Smooth muscle cell (in vitro differentiated cells): ENCODE measurements around the gene DNAJC22. TPM values are rescaled to one million over a fixed set of nuclear protein-coding genes. Genes with fewer than 3 reads are reported as not detected.

Experiments used
- DNase-seq: peaks from one replicate; lab custom pipeline; 2025; ENCODE audit not compliant: unreplicated experiment; lab: John Stamatoyannopoulos, UW
- H2AFZ ChIP-seq: fragments of 200-600 bp; sonication (generic); 2 replicates; pipeline ENCODE4 v1.6.0; 2016; ENCODE audit warnings: antibody characterized with exemption, low read depth, mild to moderate bottlenecking
- H3F3A ChIP-seq: fragments of 200-600 bp; sonication (generic); 2 replicates; pipeline ENCODE4 v1.6.0; 2017; ENCODE audit warnings: antibody characterized with exemption, low read depth
- H3K27ac ChIP-seq: fragments of 200-600 bp; sonication (generic); 2 replicates; pipeline ENCODE4 v1.5.1; 2016; ENCODE audit warnings: low read depth, mild to moderate bottlenecking
- H3K27me3 ChIP-seq: fragments of 200-600 bp; sonication (generic); 2 replicates; pipeline ENCODE4 v1.6.1; 2016; ENCODE audit warnings: low read depth, mild to moderate bottlenecking
- H3K36me3 ChIP-seq: fragments of 200-600 bp; sonication (generic); 2 replicates; pipeline ENCODE4 v1.5.1; 2016; ENCODE audit warnings: low read depth
- H3K4me1 ChIP-seq: fragments of 200-600 bp; sonication (generic); 2 replicates; pipeline ENCODE4 v1.5.1; 2016; ENCODE audit warnings: low read depth
- H3K4me2 ChIP-seq: fragments of 200-600 bp; sonication (generic); 2 replicates; pipeline ENCODE4 v1.6.0; 2016; ENCODE audit warnings: mild to moderate bottlenecking
- H3K4me3 ChIP-seq: fragments of 200-600 bp; sonication (generic); 2 replicates; pipeline ENCODE4 v1.5.1; 2016; ENCODE audit warnings: mild to moderate bottlenecking
- H3K79me2 ChIP-seq: fragments of 200-600 bp; sonication (generic); 2 replicates; pipeline ENCODE4 v1.6.0; 2016; ENCODE audit warnings: low read depth, mild to moderate bottlenecking
- H3K9ac ChIP-seq: fragments of 200-600 bp; sonication (generic); 2 replicates; pipeline ENCODE4 v1.6.0; 2016; ENCODE audit warnings: low read depth
- H3K9me3 ChIP-seq: fragments of 200-600 bp; sonication (generic); replicated peaks from 2 replicates; pipeline ENCODE4 v1.5.1; 2016; ENCODE audit warnings: low read depth
- H4K20me1 ChIP-seq: fragments of 200-600 bp; sonication (generic); 2 replicates; pipeline ENCODE4 v1.6.0; 2016; ENCODE audit warnings: low read depth
- WGBS: methylation state at CpG from one replicate; pipeline ENCODE4 v1.1.7; 2016; ENCODE audit warnings: low lambda C conversion rate; 5-methylcytosine and 5-hydroxymethylcytosine counted together
- polyA plus RNA-seq: library from polyadenylated mRNA; unstranded; fragments of >200 nt; fragmentation: Nextera tagmentation; extraction: Ambion mirVana; gene quantifications from 2 replicates; pipeline ENCODE4 v1.2.1, GENCODE V29; 2016
- total RNA-seq: library from RNA; depleted of rRNA; stranded (reverse); fragments of >200 nt; gene quantifications from 2 replicates; pipeline ENCODE4 v1.2.3, GENCODE V29; 2014
- TF ChIP-seq, protein P1 (sequence below): fragments of 200-600 bp; sonication (generic); IDR thresholded peaks from 2 replicates; pipeline ENCODE4 v1.5.1; 2017; ENCODE audit warnings: borderline replicate concordance, mild to moderate bottlenecking, antibody characterized with exemption; ENCODE audit not compliant: insufficient read depth, poor library complexity, severe bottlenecking

Gene DNAJC22
- total and polyA plus RNA-seq, 2 experiments from 2014 or later = 0.09 to 2.4 TPM

DNA sequence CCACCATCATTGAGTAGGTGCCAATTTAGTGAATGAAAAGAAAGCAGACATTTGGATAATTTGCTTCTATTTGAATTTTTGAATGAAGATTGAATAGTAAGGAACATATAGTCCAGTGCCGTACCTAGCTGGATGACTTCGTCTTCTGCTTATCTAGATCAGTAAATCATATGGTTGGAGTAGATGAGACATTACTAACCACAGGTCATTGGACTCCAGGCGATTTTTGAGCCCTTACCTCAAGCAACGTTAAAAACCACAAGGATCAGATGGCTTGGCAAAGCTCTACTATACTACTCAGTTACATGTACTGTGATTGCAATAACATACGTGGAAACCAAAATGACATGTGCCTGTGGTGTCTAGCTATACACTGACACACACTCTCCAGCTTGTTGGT lies 18.9 kb downstream of the DNAJC22 start:
- H3K79me2 ChIP-seq = peaks cover 30% of the 10 kb centered on the region
- WGBS = 63% methylated on average over 5 of the region's 5 CpGs

DNA sequence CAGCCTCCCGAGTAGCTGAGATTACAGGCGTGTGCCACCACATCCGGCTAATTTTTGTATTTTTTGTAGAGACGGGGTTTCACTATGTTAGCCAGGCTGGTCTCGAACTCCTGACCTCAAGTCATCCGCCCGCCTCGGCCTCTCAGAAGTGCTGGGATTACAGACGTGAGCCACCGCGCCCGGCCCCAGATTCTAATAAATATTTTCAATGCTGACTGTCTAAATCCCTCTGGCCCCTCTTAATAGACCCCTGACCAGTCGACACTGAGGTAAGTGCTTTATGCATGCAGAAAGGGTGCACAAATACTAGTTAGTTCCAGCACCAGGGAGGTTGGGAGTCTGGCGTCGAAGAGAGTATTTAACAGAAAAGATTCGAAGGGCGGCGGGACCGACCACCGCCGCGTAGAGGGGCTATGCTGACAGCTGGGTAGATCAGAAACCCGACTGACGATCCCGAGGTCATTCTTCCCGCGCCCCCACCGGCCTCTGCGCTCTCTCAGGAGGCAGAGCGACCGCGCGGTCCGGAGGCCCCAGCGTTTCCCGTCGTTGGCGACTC lies 19.5 kb downstream of the DNAJC22 start:
- peak overlapping the region; percentile 94 for H3K4me2 ChIP-seq
- no peaks in the 10 kb centered on the region for H3K36me3 ChIP-seq
- H3K4me3 ChIP-seq = peak overlapping the region; percentile 98
- TF ChIP-seq, protein P1, sequence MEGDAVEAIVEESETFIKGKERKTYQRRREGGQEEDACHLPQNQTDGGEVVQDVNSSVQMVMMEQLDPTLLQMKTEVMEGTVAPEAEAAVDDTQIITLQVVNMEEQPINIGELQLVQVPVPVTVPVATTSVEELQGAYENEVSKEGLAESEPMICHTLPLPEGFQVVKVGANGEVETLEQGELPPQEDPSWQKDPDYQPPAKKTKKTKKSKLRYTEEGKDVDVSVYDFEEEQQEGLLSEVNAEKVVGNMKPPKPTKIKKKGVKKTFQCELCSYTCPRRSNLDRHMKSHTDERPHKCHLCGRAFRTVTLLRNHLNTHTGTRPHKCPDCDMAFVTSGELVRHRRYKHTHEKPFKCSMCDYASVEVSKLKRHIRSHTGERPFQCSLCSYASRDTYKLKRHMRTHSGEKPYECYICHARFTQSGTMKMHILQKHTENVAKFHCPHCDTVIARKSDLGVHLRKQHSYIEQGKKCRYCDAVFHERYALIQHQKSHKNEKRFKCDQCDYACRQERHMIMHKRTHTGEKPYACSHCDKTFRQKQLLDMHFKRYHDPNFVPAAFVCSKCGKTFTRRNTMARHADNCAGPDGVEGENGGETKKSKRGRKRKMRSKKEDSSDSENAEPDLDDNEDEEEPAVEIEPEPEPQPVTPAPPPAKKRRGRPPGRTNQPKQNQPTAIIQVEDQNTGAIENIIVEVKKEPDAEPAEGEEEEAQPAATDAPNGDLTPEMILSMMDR = no peak
- peaks cover 27% of the 10 kb centered on the region for H4K20me1 ChIP-seq
- WGBS = 14% methylated on average over 38 of the region's 38 CpGs
- H3F3A ChIP-seq = peaks cover 7% of the 10 kb centered on the region
- peaks cover 37% of the 10 kb centered on the region for H3K79me2 ChIP-seq
- peak overlapping the region; percentile 90 for H3K27ac ChIP-seq
- H3K9ac ChIP-seq = peak overlapping the region; percentile 91
- no peaks in the 10 kb centered on the region for H3K27me3 ChIP-seq
- no peaks in the 10 kb centered on the region for H3K9me3 ChIP-seq
- H2AFZ ChIP-seq = peak overlapping the region; percentile 99
- peaks cover 24% of the 10 kb centered on the region for H3K4me1 ChIP-seq
- no peak for DNase-seq

More for the DNA sequence above, 18.9 kb downstream of the DNAJC22 start:
- Histone ChIP-seq H3K27ac (no peak overlapping the region), H3K9ac (no peak overlapping the region), H4K20me1 (peaks cover 22% of the 10 kb centered on the region), H3K27me3 (no peaks in the 10 kb centered on the region), H3K4me1 (peaks cover 24% of the 10 kb centered on the region), H3K36me3 (no peaks in the 10 kb centered on the region), H3K4me3 (no peak overlapping the region), H2AFZ (no peak overlapping the region), H3K9me3 (no peaks in the 10 kb centered on the region), H3K4me2 (peak overlapping the region; percentile 2), H3F3A (peaks cover 7% of the 10 kb centered on the region)
- TF ChIP-seq, protein P1 = no peak
- DNase-seq = no peak

DNA sequence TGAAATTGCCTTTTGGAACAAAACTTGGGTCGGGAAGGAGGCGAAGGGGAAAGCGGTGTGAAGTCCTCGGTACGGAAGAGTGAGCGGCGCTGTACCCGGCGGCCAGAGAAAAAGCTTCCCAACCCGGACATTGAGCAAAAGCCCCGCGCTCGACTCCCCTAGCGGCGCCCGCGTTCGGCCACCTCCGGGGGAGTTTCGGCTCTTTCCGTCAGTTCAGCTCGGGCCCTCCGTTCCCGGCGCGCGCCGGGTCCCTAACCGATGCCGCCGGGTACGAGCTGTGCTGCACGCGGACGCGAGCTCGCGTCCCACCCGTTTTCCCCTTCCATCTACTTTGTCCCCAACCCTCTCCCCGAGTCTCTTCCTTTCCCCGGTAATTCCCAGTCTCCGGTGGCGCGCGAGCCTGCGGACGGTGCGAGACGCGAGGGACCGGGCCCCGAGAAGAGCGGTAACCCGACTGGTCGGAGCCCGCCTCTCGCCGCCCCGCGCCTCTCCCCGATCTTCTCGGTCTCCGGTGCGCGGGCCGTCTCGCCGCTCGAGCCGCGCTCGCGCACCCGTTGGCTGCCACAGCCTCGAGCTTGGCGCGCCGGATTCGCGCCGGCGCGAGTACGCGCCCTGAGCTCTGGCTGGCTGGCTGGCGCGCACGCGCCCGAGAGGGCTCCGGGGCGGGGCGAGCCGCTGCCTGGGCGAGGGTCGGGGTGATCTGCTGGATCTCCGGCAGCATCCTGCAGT lies 20.1 kb downstream of the DNAJC22 start:
- TF ChIP-seq, protein P1 = no peak
- Histone ChIP-seq H4K20me1 (peaks cover 32% of the 10 kb centered on the region), H3K4me2 (peak overlapping the region; percentile 94), H3K27me3 (no peaks in the 10 kb centered on the region), H3K4me1 (peaks cover 24% of the 10 kb centered on the region), H3K4me3 (peak overlapping the region; percentile 98), H3K9me3 (no peaks in the 10 kb centered on the region), H3F3A (peaks cover 7% of the 10 kb centered on the region), H3K27ac (peak overlapping the region; percentile 90), H3K36me3 (no peaks in the 10 kb centered on the region), H2AFZ (peak overlapping the region; percentile 99), H3K79me2 (peaks cover 40% of the 10 kb centered on the region), H3K9ac (peak overlapping the region; percentile 91)
- DNase-seq = peak; percentile 94
- WGBS = under 1% methylated on average over 89 of the region's 97 CpGs
